GM12878 (cell line): Measurements from ENCODE around the gene DNMT1. TPM values are rescaled to one million over a fixed set of nuclear protein-coding genes. Genes with fewer than 3 reads are reported as not detected.

Experiments used
- ATAC-seq: fragments of 200-7000 bp; cut with Tn5 transposase; 3 replicates; pipeline ENCODE4 v1.9.1; 2020; ENCODE audit warnings: mild to moderate bottlenecking, moderate library complexity
- BruUV-seq: library from RNA; stranded (reverse); fragments of 400-500 nt; replicated peaks from 2 replicates; lab custom pipeline; 2021; lab: Mats Ljungman, UMichigan
- CTCF ChIA-PET: fragments of 300-600 bp; sonication (Branson Sonifier 250); formaldehyde crosslinking; extraction: SDS; loops from one replicate; lab custom pipeline; 2021; ENCODE audit warnings: inconsistent platforms; lab: Yijun Ruan, JAX
- POLR2A ChIA-PET: fragments of 350-600 bp; formaldehyde crosslinking; extraction: SDS; loops from one replicate; lab custom pipeline; 2021; ENCODE audit warnings: inconsistent platforms; lab: Charles Lee
- RAD21 ChIA-PET: fragments of 300-600 bp; sonication (Branson Sonifier 250); formaldehyde crosslinking; loops from one replicate; lab custom pipeline; 2023; ENCODE audit warnings: antibody characterized with exemption; ENCODE audit not compliant: unreplicated experiment; lab: Charles Lee
- SMC1A ChIA-PET: fragments of 300-600 bp; sonication (Branson Sonifier 250); formaldehyde crosslinking; loops from one replicate; lab custom pipeline; 2023; ENCODE audit not compliant: unreplicated experiment, uncharacterized antibody; lab: Charles Lee
- DNase-seq: peaks from one replicate; pipeline ENCODE4 v3.0.0-alpha.2; 2011; ENCODE audit warnings: low read depth, low spot score
- FAIRE-seq: peaks from 3 replicates; lab custom pipeline; 2011; peaks lifted over from hg19 to GRCh38; lab: Jason Lieb, UNC
- H2AFZ ChIP-seq: 2 replicates; pipeline ENCODE4 v1.6.0; 2011; ENCODE audit warnings: low read depth, low read length, control low read depth; ENCODE audit not compliant: control insufficient read depth
- H3K27ac ChIP-seq: 2 replicates; pipeline ENCODE4 v1.5.1; 2011; ENCODE audit warnings: control low read depth; ENCODE audit not compliant: control insufficient read depth, insufficient read depth
- H3K27me3 ChIP-seq, 2 experiments: replicated peaks in 1 of 2; 2 replicates each; pipeline versions ENCODE4 v1.6.0 to v1.6.1; 2011; ENCODE audit warnings: low read length in 1 of 2; ENCODE audit not compliant: control insufficient read depth in 2 of 2, insufficient read depth in 2 of 2
- H3K36me3 ChIP-seq, 2 experiments: 2 replicates each; pipeline ENCODE4 v1.5.1; 2011; ENCODE audit warnings: low read length in 1 of 2; ENCODE audit not compliant: control insufficient read depth in 2 of 2, insufficient read depth in 2 of 2
- H3K4me1 ChIP-seq: 2 replicates; pipeline ENCODE4 v1.6.1; 2011; ENCODE audit warnings: mild to moderate bottlenecking, low read length, moderate library complexity, mixed read lengths; ENCODE audit not compliant: control insufficient read depth, insufficient read depth
- H3K4me2 ChIP-seq: 2 replicates; pipeline ENCODE4 v1.6.0; 2011; ENCODE audit warnings: control low read depth; ENCODE audit not compliant: control insufficient read depth, insufficient read depth
- H3K4me3 ChIP-seq: fragments of 200-600 bp; sonication (generic); 2 replicates; pipeline ENCODE4 v1.5.1; 2016
- H3K79me2 ChIP-seq: 2 replicates; pipeline ENCODE4 v1.6.0; 2011; ENCODE audit warnings: low read length; ENCODE audit not compliant: control insufficient read depth, insufficient read depth
- H3K9ac ChIP-seq: 2 replicates; pipeline ENCODE4 v1.8.0; 2011; ENCODE audit warnings: low read length, control low read depth, mixed read lengths; ENCODE audit not compliant: control insufficient read depth, insufficient read depth
- H3K9me3 ChIP-seq: replicated peaks from 3 replicates; pipeline ENCODE4 v1.5.1; 2011; ENCODE audit warnings: mild to moderate bottlenecking, low read length; ENCODE audit not compliant: control insufficient read depth, insufficient read depth
- H4K20me1 ChIP-seq: 2 replicates; pipeline ENCODE4 v1.6.0; 2011; ENCODE audit not compliant: control insufficient read depth, insufficient read depth
- ASH2L ChIP-seq: fragments of 300-600, 200-600 bp; sonication (generic); IDR thresholded peaks from 2 replicates; pipeline ENCODE4 v1.6.1; 2017; ENCODE audit warnings: low read depth, mild to moderate bottlenecking, borderline replicate concordance
- CREB1 ChIP-seq: IDR thresholded peaks from 2 replicates; pipeline ENCODE4 v1.6.1; 2012; ENCODE audit warnings: low read depth, mild to moderate bottlenecking, inconsistent platforms
- EZH2 ChIP-seq: IDR thresholded peaks from 2 replicates; pipeline ENCODE4 v1.6.1; 2012; ENCODE audit warnings: low read depth, mild to moderate bottlenecking, control low read depth, inconsistent platforms, low read length, borderline replicate concordance; ENCODE audit not compliant: control insufficient read depth
- HDAC6 ChIP-seq: fragments of 200-600 bp; sonication (generic); IDR thresholded peaks from one replicate; pipeline ENCODE4 v1.8.0; 2017; ENCODE audit warnings: antibody characterized with exemption; ENCODE audit not compliant: unreplicated experiment
- MTA3 ChIP-seq: IDR thresholded peaks from 2 replicates; pipeline ENCODE4 v1.6.1; 2012; ENCODE audit warnings: low read length, inconsistent platforms, borderline replicate concordance
- NR2C2 ChIP-seq: IDR thresholded peaks from 2 replicates; pipeline ENCODE4 v1.6.1; 2011; ENCODE audit warnings: borderline replicate concordance, low read depth; ENCODE audit not compliant: control insufficient read depth, insufficient read length
- PAX8 ChIP-seq: fragments of 450-650 bp; IDR thresholded peaks from 2 replicates; pipeline ENCODE4 v1.6.1; 2017; ENCODE audit warnings: mild to moderate bottlenecking, moderate library complexity
- STAT3 ChIP-seq: IDR thresholded peaks from 2 replicates; pipeline ENCODE4 v1.6.1; 2011; ENCODE audit warnings: low read depth, low read length, improper control_type of control experiment
- ZNF207 ChIP-seq: fragments of 450-650 bp; IDR thresholded peaks from 2 replicates; pipeline ENCODE4 v1.6.1; 2014; ENCODE audit warnings: antibody characterized with exemption, mild to moderate bottlenecking, borderline replicate concordance
- ZSCAN29 ChIP-seq: fragments of 450-650 bp; IDR thresholded peaks from 2 replicates; pipeline ENCODE4 v1.6.1; 2017; ENCODE audit warnings: mild to moderate bottlenecking, moderate library complexity
- WGBS: methylation state at CpG from one replicate; pipeline ENCODE4 v1.1.6; 2016; ENCODE audit warnings: low lambda C conversion rate; ENCODE audit not compliant: insufficient replicate concordance, insufficient coverage; ENCODE audit errors: missing lambda C conversion rate; 5-methylcytosine and 5-hydroxymethylcytosine counted together
- in situ Hi-C: fragments of 300-500 bp; cut with MboI; formaldehyde crosslinking; loops from 9 replicates; pipeline ENCODE4 v1.14.3; 2018; ENCODE audit warnings: mixed read lengths
- intact Hi-C: fragments of 100-400 bp; cut with micrococcal nuclease; formaldehyde crosslinking; loops from one replicate; pipeline ENCODE4 v1.14.2; 2022; ENCODE audit not compliant: unreplicated experiment
- polyA plus RNA-seq, 11 experiments: library from polyadenylated mRNA; depleted of rRNA in 4 of 11; unstranded in 6 of 11; stranded (reverse) in 5 of 11; fragments of >200 nt; fragmentation: Nextera tagmentation in 4 of 11; fragmentation: Illumina TruSeq in 1 of 11; extraction: Ambion mirVana in 4 of 11; extraction: Trizol in 1 of 11; gene quantifications; 1 replicate in 1 of 11; 2 replicates in 10 of 11; pipeline versions ENCODE4 v1.2.1 to v1.2.3, GENCODE V29; 2011 to 2016; ENCODE audit warnings: inconsistent platforms in 2 of 11, missing spikeins in 2 of 11, low read depth in 1 of 11
- total RNA-seq, 4 experiments: library from RNA; depleted of rRNA in 3 of 4; stranded (reverse); fragments of >200 nt in 3 of 4; fragmentation: Illumina TruSeq in 1 of 4; extraction: Trizol in 1 of 4; gene quantifications; 2 replicates each; pipeline versions ENCODE4 v1.2.1 to v1.2.3, GENCODE V29; 2013 to 2021
- TF ChIP-seq, protein P1 (sequence below): fragments of 450-650 bp; IDR thresholded peaks from 2 replicates; pipeline ENCODE4 v1.6.1; 2017; ENCODE audit warnings: borderline replicate concordance
- TF ChIP-seq, protein P2 (sequence below): fragments of 150-350 bp; IDR thresholded peaks from 2 replicates; pipeline ENCODE4 v1.6.1; 2014; ENCODE audit warnings: mild to moderate bottlenecking, low read depth, low read length
- TF ChIP-seq, protein P3 (sequence below): IDR thresholded peaks from 2 replicates; pipeline ENCODE4 v1.6.1; 2011; ENCODE audit warnings: borderline replicate concordance, low read depth, mild to moderate bottlenecking, moderate library complexity, low read length; ENCODE audit not compliant: insufficient read depth, poor library complexity, severe bottlenecking

The DNMT1 gene
- total and polyA plus RNA-seq, 10 of the 15 experiments (the other 5 are each of a cell fraction or from before 2014, with no cell fraction given), result 70.0 to 290 (median 133) TPM

DNA sequence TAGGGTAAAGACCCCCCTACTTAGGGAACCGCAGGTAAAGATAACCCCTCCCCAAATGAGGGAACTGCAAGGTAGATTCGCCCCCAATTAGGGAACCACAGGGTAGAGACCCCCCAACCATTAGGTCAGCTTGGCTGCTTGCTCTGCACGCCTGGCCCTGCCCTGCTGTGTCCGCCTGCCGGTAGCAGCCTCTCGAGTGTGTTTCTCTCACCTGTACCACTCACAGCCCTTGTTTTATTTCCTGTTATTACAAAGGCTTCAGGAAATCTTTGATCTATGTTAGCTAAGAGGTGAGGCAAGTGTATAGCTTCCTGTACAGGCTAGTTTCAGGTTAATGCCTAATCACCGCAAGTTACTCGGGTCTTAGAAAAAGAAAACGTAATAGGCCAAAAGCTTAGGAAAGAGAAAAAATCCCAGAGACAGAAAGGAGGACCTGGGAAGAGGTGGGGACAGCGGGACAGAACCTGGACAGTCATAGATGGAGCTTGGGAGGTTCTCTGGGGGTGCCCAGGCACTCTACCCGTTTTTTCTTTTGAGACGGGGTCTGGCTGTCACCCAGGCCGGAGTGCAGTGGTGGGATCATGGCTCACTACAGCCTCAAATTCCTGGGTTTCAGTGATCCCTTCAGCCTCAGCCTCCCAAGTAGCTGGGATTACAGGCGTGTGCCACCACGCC, 51.9 kb downstream of the DNMT1 start:
- SMC1A ChIA-PET, result interaction anchor here (0.9 to 1.2 kb wide), 2 partner anchors 107 to 211 kb away, joined by 3 to 4 read pairs; no protein-coding TSS in a partner anchor
- Histone ChIP-seq H3K79me2 (no peaks in the 10 kb centered on the region), H3K27me3 (no peaks in the 10 kb centered on the region), H3K4me2 (no peak overlapping the region), H3K9me3 (no peaks in the 10 kb centered on the region)
- WGBS, result 55% methylated on average over 13 of the region's 15 CpGs
- TF ChIP-seq, protein P1, sequence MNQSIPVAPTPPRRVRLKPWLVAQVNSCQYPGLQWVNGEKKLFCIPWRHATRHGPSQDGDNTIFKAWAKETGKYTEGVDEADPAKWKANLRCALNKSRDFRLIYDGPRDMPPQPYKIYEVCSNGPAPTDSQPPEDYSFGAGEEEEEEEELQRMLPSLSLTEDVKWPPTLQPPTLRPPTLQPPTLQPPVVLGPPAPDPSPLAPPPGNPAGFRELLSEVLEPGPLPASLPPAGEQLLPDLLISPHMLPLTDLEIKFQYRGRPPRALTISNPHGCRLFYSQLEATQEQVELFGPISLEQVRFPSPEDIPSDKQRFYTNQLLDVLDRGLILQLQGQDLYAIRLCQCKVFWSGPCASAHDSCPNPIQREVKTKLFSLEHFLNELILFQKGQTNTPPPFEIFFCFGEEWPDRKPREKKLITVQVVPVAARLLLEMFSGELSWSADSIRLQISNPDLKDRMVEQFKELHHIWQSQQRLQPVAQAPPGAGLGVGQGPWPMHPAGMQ, result no peak
- TF ChIP-seq ASH2L (no peak), CREB1 (no peak), NR2C2 (no peak), EZH2 (no peak), ZSCAN29 (no peak), PAX8 (no peak), HDAC6 (no peak), STAT3 (no peak), ZNF207 (no peak), MTA3 (no peak)
- TF ChIP-seq, protein P2, sequence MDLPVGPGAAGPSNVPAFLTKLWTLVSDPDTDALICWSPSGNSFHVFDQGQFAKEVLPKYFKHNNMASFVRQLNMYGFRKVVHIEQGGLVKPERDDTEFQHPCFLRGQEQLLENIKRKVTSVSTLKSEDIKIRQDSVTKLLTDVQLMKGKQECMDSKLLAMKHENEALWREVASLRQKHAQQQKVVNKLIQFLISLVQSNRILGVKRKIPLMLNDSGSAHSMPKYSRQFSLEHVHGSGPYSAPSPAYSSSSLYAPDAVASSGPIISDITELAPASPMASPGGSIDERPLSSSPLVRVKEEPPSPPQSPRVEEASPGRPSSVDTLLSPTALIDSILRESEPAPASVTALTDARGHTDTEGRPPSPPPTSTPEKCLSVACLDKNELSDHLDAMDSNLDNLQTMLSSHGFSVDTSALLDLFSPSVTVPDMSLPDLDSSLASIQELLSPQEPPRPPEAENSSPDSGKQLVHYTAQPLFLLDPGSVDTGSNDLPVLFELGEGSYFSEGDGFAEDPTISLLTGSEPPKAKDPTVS, result no peak
- TF ChIP-seq, protein P3, sequence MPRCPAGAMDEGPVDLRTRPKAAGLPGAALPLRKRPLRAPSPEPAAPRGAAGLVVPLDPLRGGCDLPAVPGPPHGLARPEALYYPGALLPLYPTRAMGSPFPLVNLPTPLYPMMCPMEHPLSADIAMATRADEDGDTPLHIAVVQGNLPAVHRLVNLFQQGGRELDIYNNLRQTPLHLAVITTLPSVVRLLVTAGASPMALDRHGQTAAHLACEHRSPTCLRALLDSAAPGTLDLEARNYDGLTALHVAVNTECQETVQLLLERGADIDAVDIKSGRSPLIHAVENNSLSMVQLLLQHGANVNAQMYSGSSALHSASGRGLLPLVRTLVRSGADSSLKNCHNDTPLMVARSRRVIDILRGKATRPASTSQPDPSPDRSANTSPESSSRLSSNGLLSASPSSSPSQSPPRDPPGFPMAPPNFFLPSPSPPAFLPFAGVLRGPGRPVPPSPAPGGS, result no peak
- TF ChIP-seq, all 136 proteins: peak for 0
- ChIA-PET POLR2A (interaction anchor here (0.5 to 1.9 kb wide), 6 partner anchors 11 to 215 kb away, joined by 3 to 8 read pairs (median 4); no protein-coding TSS in a partner anchor), RAD21 (interaction anchor here (0.6 kb wide), 1 partner anchor 133 kb away, joined by 3 read pairs; no protein-coding TSS in a partner anchor), CTCF (interaction anchor here (1.1 to 1.3 kb wide), 2 partner anchors 22 to 114 kb away, joined by 3 to 4 read pairs; no protein-coding TSS in a partner anchor)
- H3K9ac ChIP-seq, result no peak overlapping the region
- no peak overlapping the region for H3K4me3 ChIP-seq
- no peak overlapping the region for H3K27ac ChIP-seq
- no peak overlapping the region for H2AFZ ChIP-seq
- intact Hi-C loops (no loop called here), in situ Hi-C loops (no loop called here)
- no peak for DNase-seq
- no peak for ATAC-seq
- no peaks in the 10 kb centered on the region for H4K20me1 ChIP-seq
- BruUV-seq, result no TSS peak
- no peak for FAIRE-seq
- H3K36me3 ChIP-seq, result peaks cover 60 to 70% of the 10 kb centered on the region in 2 experiments
- no peaks in the 10 kb centered on the region for H3K4me1 ChIP-seq
